Germinal center (tissue), 1 donor: Measurements from ENCODE around the gene ADD1.

ENCODE experiments used
- DNase-seq: peaks from one replicate; pipeline ENCODE4 v3.0.0; 2012; ENCODE audit warnings: mixed read lengths, low spot score

ADD1 gene

GRCh38 chr4:2860391-2861348 is 17.0 kb downstream of the ADD1 start:
- DNase-seq = no peak

DNA sequence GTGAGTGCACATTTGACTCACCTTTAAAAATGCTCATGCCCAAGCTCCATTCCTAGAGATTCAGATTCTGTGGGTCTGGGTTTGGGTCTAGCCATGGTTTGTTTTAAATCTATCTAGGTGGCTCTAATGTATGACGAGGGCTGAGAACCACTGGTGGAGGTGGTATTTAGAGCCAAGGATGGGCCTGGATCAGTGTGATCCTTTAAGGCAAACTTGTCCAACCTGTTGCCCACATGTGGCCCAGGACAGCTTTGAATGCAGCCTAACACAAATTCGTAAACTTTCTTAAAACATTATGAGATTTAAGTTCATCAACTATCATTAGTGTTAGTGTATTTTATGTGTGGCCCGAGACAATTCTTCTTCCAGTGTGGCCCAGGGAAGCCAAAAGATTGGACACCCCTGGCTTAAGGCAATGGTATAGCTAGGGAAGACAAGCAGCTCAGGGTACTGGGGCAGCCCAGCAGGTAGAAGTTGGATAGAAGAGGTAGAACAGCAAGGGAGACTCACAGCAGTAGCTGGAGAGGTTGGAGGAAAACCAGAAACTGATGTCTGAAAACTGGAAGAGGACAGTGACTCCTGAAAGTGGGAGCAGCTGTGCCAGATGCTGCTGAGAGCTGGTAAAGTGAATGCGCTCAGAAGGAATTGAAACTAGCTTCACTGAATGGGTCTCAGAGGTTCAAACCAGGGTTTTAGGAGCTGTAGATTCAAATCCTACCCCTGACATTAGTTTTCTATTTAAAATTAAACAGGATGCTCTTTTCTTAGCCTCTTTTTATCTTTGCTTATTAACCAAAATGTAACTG is 18.2 kb downstream of the ADD1 start:
- DNase-seq = no peak

GRCh38 chr4:2862528-2862927 is 18.9 kb downstream of the ADD1 start:
- no peak for DNase-seq

DNA sequence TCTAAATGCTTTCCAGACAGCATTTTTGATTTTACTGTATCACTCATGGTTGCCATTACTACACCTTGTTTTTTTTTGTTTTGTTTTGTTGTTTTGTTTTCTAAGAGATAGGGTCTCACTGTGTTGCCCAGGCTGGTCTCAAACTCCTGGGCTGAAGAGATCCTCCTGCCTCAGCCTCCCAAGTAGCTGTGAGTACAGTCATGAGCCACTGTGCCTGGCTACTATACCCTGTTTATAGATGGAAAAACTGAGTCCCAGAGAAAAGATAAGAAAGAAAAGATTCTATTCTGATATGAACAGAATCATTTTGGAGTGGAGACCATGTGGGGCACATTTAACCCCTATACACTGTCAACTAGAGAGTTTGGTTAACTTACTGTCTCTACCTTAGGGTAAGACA is 20.0 kb downstream of the ADD1 start:
- no peak for DNase-seq

DNA sequence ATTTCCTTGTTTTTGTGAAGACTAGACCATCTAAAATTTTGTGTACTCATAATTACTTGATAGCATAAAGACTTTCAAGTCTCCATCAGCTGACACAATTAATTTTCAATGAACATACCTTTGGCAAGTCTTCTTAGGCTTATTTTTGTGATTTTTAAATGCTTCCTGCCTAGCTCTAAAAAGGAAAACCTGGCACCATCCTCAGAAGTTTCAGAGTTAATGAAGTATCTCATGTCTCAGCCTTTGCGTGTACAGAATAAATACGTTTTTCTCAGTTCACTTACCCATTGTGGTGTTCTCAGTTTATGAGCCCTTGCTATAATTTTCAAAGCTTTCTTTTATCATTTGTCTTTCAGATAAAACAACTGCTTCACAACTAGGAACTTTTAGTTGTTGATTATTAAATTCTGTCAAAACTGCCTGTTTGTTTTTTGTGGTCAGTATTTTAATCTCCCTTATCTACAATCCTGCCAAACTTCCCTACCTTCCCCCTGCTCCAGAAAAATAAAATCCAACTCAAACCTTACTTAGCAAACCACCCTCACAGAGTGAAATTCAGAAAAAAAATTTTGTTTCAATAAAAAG is 21.6 kb downstream of the ADD1 start:
- DNase-seq = no peak

GRCh38 chr4:2866160-2866861 is 22.7 kb downstream of the ADD1 start:
- no peak for DNase-seq

- DNase-seq = no peak
Measured at GRCh38 chr4:2866891-2867290, 23.2 kb downstream of the ADD1 start.

DNA sequence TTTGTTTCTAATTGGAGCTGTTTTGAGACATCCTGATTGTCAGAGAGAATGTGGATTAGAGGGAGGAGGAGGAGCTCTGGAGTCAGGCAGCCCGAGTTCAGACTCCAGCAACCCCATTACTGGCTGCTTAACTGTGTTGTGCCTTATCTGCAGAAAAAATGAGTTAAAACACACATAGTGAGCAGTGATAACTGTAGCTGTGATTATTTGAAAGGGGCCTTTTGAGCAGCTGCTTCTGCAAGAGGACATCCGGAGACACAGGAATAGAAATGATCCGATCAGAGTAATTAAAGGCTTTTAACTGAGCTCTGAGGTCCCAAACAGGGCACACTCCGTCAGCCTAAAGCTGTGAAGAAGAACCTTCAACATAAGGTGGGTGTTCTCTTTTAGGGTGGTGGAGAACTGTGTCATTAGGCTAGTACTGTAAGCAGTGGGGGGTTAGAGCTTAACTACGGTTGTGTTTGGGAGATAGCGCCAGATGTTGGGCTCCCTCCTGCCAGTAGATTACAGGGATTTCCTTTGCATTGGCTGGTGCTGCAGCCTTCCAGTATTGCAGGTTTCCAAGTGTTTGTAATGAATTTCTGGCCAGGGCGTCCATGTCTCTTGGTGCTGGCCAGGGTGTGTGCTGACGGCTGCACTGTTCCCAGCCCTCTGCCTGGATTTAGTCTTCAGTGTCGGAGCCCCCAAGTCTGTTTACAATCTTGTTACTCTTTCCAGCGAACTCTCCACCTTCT is 24.3 kb downstream of the ADD1 start:
- DNase-seq = no peak

- no peak for DNase-seq
Measured at GRCh38 chr4:2868877-2869487, 25.3 kb downstream of the ADD1 start.

DNA sequence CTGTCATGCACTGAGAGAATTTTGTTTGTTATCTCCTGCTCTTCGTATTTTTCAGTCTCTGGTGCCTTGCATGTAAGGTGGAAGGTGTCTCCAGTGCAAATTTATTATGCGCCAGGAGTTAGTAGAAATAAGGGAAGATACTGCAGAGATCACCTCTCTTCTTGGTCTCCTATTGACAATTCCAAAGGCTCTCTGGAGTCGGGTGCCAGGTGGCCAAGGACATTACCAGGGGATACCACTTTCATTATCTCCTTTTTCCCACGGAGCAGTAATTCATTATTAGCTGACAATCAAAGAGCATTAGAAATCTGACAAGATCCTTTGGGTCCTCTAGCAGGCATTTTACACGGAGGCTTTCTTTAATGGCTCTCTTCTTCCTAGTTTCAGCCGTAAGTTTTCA is 26.0 kb downstream of the ADD1 start:
- no peak for DNase-seq

GRCh38 chr4:2870082-2870481 is 26.4 kb downstream of the ADD1 start:
- DNase-seq = no peak

GRCh38 chr4:2871466-2871865 is 27.8 kb downstream of the ADD1 start:
- no peak for DNase-seq

DNA sequence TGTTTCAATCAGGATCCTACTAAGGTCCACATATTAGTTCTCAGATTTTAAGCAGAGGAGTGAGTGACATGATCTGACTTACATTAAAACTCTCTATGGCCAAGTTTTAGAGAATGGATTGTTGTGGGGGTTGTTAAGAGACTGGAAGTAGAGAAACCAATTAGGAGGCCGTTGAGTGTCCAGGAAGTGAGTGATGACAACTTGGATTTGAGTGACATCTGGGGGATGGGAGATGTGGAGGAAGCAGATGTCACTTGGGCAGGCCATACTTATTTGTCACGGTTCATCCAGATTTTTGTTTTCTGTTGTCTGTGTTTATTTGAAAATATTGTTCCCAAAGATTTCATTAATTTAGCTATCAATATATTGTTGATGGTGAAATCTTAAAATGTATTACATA is 28.3 kb downstream of the ADD1 start:
- no peak for DNase-seq

GRCh38 chr4:2873329-2873728 is 29.7 kb downstream of the ADD1 start:
- DNase-seq = no peak

DNA sequence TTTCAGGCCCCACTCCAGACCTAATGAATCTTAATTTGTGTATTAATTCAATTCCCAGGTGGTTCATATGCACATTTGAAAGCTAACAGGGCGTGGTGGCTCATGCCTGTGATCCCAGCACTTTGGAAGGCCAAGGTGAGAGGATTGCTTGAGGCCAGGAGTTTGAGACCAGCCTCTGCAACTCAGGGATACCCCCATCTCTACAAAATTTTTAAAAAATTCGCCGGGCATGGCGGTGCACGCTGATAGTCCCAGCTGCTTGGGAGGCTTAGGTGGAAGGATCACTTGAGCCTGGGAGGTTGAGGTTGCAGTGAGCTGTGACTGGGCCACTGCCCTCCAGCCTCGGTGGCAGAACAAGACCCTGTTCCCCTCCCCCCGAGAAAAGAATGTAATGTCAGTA is 31.2 kb downstream of the ADD1 start:
- no peak for DNase-seq

GRCh38 chr4:2875556-2875955 is 31.9 kb downstream of the ADD1 start:
- DNase-seq = no peak

DNA sequence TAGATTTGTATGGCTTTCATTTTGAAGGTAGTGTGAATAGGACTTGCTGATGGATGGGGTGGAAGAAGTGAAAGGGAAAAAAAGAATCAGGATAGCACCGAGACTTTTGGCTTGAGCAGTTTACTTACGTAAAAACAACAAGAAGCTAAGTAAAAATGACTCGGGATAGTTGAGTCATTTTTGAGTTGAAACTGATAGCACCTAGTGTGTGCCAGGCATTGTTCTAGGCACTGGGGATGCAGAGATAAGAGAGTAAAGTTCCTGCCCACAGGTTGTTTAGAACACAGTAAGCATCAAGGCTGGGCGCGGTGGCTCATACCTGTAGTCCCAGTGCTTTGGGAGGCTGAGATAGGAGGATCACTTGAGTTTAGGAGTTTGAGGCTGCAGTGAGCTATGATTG is 34.7 kb downstream of the ADD1 start:
- no peak for DNase-seq

- DNase-seq = no peak
Measured at GRCh38 chr4:2879026-2879425, 35.4 kb downstream of the ADD1 start.

DNA sequence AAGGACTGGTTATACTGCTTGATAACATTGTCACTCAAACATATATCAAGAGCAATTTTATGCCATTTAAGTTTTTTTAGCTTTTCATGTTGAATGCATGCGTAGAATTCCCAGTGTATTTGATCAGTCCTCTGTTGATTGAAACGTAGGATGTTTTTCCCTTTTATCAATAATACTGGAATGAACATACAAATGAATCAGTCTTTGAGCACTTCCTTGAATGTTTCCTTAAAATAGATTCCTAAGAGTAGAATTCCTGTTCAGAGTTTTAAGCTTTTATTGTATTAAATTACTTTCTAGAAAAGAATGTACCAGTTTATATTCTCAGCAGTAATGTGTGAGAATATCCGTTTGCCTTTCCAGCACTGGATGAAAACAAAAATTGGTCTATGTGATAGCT is 37.8 kb downstream of the ADD1 start:
- DNase-seq = no peak

- no peak for DNase-seq
Measured at GRCh38 chr4:2882341-2882740, 38.7 kb downstream of the ADD1 start.

DNA sequence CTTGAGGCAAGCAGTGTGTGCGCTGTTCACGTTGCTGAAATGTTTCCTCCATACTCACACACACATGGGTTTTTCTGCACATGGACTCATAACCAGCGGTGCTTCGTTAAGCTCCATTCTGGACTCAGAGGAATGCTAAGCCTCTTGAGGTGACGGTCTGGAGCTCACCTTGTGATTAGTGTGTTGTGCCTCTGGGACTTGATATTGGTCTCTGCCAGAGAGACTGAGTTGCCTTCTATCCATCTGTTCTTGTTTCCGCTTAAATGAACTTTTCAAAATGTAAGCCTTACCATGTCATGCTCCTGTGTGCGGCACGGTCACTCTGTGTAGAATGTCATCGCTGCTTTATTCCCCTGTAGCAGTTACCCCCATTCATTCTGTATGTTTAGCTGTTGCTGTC is 42.5 kb downstream of the ADD1 start:
- DNase-seq = no peak
